Gastroesophageal sphincter (tissue), 3 donors: ENCODE measurements around the gene TBC1D14.

ENCODE experiments used
- CTCF ChIP-seq, 4 experiments: fragments of 200-600 bp in 2 of 4; fragments of 450-650 bp in 2 of 4; sonication (generic) in 1 of 4; IDR thresholded peaks; one replicate each; pipeline ENCODE4 v1.5.1; 2017 to 2019; ENCODE audit warnings: antibody characterized with exemption in 4 of 4, mild to moderate bottlenecking in 2 of 4, moderate library complexity in 2 of 4
- EP300 ChIP-seq: sonication (generic); formaldehyde crosslinking; IDR thresholded peaks from one replicate; pipeline ENCODE4 v1.6.1; 2017; ENCODE audit warnings: antibody characterized with exemption, mild to moderate bottlenecking
- POLR2A ChIP-seq, 2 donors: fragments of 450-650 bp; IDR thresholded peaks; one replicate each; pipeline ENCODE4 v1.6.1; 2017; ENCODE audit warnings: antibody characterized with exemption in 2 of 2, mild to moderate bottlenecking in 2 of 2, moderate library complexity in 1 of 2
- POLR2AphosphoS5 ChIP-seq: sonication (generic); formaldehyde crosslinking; IDR thresholded peaks from one replicate; pipeline ENCODE4 v1.6.1; 2017; ENCODE audit warnings: antibody characterized with exemption

- TF ChIP-seq CTCF (IDR thresholded peaks at IDR 0.05), result no peak
- no peak for TF ChIP-seq POLR2A (IDR thresholded peaks at IDR 0.05)
- TF ChIP-seq EP300, result no peak
- TF ChIP-seq POLR2AphosphoS5, result no peak
Measured at GRCh38 chr4:7048642-7049041, 139.0 kb downstream of the TBC1D14 start.
